Endometrial microvascular endothelial cells (primary cell): ENCODE measurements around the gene ANKS4B. TPM values are rescaled to one million over a fixed set of nuclear protein-coding genes. Genes with fewer than 3 reads are reported as not detected.
"Not testable (repeated sequence)": the region's sequence is repeated elsewhere in the genome, so short reads cannot be mapped to it uniquely, and the experiment has no call there.

Experiments used
- in situ Hi-C: cut with HindIII; loops from 2 replicates; pipeline ENCODE4 v1.10.0; 2017; ENCODE audit warnings: low sequenced_read_pairs, low pct_unique_long_range_greater_than_20kb; ENCODE audit errors: inconsistent ontology term
- total RNA-seq: library from RNA; depleted of rRNA; stranded (reverse); fragments of >200 nt; gene quantifications from one replicate; pipeline ENCODE4 v1.2.3, GENCODE V29; 2015; ENCODE audit errors: inconsistent ontology term

Gene ANKS4B
- total RNA-seq, 1 donor from 2014 or later = not detected

- in situ Hi-C loops = no loop called here
These were observed 23.1 kb downstream of the ANKS4B start for GRCh38 chr16:21256636-21257035.

DNA sequence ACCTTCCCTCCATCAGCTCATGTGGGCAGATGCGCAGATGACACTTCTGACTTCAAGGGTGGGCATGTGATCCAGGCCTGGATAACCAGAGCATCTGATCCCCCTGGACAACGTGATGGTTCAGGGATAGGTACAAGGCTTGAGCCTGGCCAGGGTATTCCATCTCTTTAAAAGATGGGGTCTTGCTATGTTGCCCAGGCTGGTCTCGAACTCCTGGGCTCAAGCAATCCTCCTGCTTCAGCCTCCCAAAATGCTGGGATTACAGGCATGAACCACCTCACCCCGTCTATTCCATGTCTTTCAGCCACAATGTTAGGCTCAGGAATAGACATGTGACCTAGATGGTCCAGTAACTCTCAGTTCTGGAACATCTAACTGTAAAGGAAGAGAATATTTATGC lies 23.8 kb downstream of the ANKS4B start:
- in situ Hi-C loops = no loop called here

DNA sequence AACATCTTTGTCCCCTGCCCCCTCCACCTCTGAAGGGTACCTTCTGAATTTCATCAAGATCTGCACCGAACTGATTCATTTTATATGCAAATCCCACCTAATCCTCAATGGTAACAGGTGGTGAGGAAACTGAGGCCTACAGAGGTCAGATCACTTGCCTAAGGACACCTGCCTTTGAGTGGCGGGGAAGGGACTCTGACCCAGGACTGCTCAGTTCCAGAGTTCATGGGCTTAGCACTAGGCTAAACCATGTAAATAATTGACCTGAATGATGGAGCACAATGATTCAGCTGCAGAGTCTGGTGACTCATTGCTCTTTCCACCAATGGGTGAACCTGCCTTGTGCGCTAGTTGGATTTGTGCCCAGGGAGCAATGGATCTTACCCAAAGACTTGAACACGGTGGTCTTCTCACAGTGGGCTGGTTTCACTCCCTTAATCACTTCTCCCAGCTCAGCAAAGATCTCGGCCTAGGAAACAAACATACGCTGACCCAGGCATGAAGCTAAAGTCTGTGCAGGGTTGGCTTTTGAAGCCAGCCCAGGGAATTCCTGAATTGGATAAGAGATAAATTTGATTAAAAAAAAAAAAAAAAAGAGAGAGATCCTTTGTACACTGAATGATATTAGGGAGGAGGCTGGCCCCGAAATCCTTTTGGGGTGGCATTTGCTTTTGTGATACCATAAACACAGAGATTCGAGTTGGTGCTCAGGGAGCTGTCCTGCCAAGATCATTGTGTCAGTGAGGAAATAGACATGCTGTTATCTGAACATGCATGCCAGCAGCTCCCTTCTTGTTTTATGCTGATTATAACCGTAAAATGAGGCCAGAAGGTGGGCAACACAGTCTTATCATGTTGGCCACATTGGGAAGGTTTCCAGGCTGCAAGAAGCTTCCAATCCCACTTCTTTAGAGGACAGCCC lies 27.6 kb downstream of the ANKS4B start:
- in situ Hi-C loops = no loop called here

- in situ Hi-C loops = no loop called here
These were observed 29.5 kb downstream of the ANKS4B start for GRCh38 chr16:21262779-21263639.

DNA sequence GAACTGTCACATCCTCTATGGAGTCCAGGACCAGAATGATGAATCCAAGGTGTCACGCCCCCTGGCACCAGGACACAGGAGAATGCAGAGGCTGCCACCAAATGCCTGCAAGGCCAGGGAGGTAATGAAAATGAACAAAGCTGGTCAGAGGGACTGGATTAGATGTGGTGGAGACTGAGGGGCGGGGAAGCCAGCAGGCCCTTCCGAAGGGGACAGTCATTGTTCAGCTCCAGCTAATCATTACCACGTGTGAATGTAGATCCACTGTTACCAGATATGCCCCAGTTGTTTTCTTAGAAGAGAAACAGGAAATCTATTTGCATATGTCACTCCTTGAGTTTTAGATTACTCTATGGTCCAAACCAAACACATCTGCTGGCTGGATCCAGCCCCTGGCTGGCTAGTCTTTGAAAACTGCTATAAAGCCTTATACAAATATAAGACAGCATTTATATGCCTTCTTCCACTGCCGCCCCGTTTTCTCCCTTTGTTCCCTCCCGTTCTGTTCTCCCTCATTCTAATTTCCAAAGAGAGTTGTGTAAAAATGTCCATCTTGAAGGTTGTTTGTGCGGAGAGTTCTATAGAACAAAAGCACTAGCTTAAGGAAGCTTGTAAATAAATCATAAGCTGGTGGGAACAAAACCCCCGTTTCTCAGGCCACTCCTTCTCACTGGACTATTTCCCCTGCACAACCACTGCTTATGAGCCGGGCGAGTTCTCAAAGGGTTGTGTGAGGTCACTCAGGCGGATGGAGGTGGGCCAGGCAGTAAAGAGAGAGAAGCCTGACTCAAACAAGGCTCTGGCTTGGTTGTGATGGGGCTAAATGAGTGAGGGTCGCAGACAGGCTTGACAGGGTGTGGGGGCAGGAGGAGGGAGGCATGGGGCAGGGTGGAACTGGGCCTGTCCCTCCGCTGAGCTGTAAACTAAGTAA lies 30.4 kb downstream of the ANKS4B start:
- in situ Hi-C loops = no loop called here

DNA sequence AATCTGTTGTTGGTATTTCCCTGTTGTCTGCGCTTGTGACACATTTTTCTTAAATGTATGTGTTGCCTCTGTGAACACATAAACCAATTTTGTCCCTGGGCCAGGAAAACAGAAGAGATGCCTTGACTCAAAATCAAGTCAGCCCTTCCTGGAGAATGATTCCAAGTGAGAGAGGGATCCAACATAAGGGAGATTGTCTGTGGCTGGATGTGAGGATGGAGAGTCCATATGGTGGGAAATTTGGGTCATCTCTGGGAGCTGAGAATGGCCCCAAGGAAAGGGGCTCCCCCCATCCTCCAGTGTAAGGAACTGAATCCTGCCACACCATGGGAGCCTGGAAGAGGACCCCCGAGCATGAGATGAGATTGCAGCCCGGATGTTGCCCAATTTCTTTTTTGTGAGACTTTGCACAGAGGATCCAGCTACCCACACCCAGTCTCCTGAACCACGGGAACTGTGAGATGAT lies 31.1 kb downstream of the ANKS4B start:
- in situ Hi-C loops = no loop called here

DNA sequence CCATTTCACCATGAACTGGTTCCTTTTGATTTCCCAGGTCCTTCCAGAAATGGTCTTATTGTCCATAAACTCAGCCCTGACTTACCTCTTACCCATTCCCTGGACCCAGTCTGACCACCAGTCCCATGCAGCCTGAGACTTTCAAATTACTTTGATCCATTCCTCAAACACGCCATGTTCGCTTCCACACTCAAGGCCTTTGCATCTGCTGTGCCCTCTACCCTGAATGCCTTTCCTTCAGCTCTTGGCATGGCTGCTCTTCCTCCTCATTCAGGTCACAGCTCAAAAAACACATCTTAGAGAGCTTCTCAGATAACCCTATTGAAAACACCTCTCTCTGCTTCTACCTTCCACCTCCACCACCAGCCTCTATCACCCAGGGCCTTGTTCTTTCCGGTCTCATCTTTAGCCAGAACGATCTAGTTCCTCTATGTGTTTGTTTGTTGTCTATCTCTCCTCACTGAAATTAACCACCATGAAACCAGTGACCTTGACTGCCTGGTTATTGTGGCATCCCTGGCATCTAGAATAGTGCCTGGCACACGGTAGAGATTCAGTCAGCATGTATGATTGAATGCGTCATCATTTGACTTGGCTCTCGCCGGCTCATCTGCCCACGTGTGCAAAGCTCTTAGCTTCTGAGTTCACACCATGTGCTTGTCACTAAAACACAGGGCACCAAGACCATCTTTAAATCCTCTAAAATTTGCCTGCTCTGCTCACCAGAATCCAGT lies 31.8 kb downstream of the ANKS4B start:
- in situ Hi-C loops = no loop called here

DNA sequence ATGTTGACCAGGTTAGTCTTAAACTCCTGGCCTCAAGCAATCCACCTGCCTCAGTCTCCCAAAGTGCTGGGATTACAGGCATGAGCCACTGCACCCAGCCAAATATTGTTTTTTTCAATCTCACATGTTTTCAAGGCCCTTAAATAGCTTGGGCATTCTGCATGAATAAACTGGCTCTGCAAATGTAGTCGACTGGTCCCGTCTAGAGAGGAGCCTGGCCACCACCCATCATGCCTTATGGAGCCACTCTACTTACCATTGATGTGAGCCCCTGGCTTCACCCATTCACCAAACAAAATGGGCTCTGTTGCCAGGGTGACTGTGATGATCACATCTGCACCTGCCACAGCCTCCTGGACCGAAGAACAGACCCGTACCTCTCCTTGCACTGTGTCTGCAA lies 33.8 kb downstream of the ANKS4B start:
- in situ Hi-C loops = no loop called here

- in situ Hi-C loops = no loop called here
These were observed 34.7 kb downstream of the ANKS4B start for GRCh38 chr16:21268236-21268635.

GRCh38 chr16:21272253-21272652 lies 38.8 kb downstream of the ANKS4B start:
- in situ Hi-C loops = no loop called here

- in situ Hi-C loops = not testable (repeated sequence)
These were observed 39.3 kb downstream of the ANKS4B start for GRCh38 chr16:21272763-21273162.

DNA sequence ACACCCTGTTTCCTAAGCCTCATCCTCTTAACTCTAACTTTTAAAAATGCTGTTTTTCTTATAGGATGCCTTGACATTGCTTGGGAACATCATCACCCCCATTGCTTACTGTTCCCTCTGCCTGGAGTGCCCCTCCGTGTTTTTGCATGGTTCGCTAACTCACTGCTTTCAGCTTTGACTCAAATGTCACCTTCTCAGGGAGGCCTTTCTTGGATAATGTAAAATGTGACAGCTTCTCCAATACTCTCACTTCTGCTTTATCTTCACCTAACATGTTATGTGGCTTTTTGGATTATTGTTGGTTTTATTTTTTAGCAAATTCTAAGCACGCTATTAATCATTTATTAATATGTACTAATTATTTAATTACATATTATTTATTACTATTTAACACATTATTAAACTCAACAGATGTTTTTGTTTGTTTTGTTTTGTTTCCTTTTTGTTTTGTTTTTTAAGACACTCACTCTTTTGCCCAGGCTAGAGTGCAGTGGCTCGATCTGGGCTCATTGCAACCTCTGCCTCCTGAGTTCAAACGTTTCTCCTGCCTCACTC lies 40.8 kb downstream of the ANKS4B start:
- in situ Hi-C loops = no loop called here

DNA sequence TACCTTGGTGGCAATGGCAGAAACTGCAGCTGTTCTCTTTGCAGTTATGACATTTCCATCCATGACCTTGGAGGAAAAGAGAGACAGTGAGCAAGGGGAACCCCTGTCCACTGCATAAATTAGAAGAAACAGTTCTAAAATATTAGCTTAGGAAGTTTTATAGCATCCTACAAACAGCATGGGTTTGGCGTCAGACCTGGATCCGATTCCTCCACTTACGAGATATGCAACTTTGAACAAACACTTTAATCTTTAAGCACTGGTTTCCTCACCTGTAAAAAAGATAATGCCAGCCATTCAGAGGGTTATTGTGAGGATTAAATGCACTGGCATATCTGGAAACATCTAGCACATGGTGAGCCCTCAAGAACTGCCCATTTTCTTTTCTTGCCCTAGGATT lies 42.0 kb downstream of the ANKS4B start:
- in situ Hi-C loops = no loop called here

- in situ Hi-C loops = no loop called here
These were observed 42.6 kb downstream of the ANKS4B start for GRCh38 chr16:21276090-21276489.

- in situ Hi-C loops = no loop called here
These were observed 43.8 kb downstream of the ANKS4B start for GRCh38 chr16:21277045-21277926.

- in situ Hi-C loops = no loop called here
These were observed 44.6 kb downstream of the ANKS4B start, which contains the start of gene CRYM for GRCh38 chr16:21277927-21278706. CRYM (minus strand) TSS chr16:21278290; CDS start chr16:21278251, 39 bp downstream.
